IMR-90 (cell line): Measurements from ENCODE around the gene SLC19A1. TPM values are rescaled to one million over a fixed set of nuclear protein-coding genes. Genes with fewer than 3 reads are reported as not detected.

Experiments used
- ATAC-seq: fragments of 200-7000 bp; cut with Tn5 transposase; 2 replicates; pipeline ENCODE4 v1.9.1; 2020; ENCODE audit warnings: low read depth, mild to moderate bottlenecking, moderate library complexity
- BruUV-seq: library from RNA; stranded (reverse); fragments of 400-500 nt; replicated peaks from 2 replicates; lab custom pipeline; 2021; lab: Mats Ljungman, UMichigan
- CTCF ChIA-PET: fragments of 300-600 bp; formaldehyde crosslinking; extraction: SDS; loops from one replicate; lab custom pipeline; 2021; ENCODE audit warnings: antibody characterized with exemption; lab: Yijun Ruan, JAX
- POLR2A ChIA-PET: fragments of 300-600 bp; sonication (Branson Sonifier 250); formaldehyde crosslinking; loops from one replicate; lab custom pipeline; 2022; ENCODE audit warnings: antibody characterized with exemption; ENCODE audit not compliant: unreplicated experiment; lab: Charles Lee
- DNase-seq: peaks from one replicate; pipeline ENCODE4 v3.0.0; 2013
- H2AFZ ChIP-seq: replicated peaks from 2 replicates; pipeline ENCODE3; 2013; ENCODE audit warnings: low read length, mild to moderate bottlenecking; ENCODE audit not compliant: poor library complexity
- H2AK5ac ChIP-seq: 2 replicates; pipeline ENCODE4 v1.6.1; 2013; ENCODE audit warnings: low read depth, low read length, inconsistent platforms
- H2AK9ac ChIP-seq: replicated peaks from 2 replicates; pipeline ENCODE3; 2013; ENCODE audit warnings: mild to moderate bottlenecking, low read depth, low read length, moderate library complexity; ENCODE audit not compliant: poor library complexity
- H2BK120ac ChIP-seq: 2 replicates; pipeline ENCODE4 v1.6.1; 2013; ENCODE audit warnings: low read depth, low read length, inconsistent platforms
- H2BK15ac ChIP-seq: 3 replicates; pipeline ENCODE4 v1.6.1; 2013; ENCODE audit warnings: low read depth, low read length, inconsistent platforms
- H2BK20ac ChIP-seq: 2 replicates; pipeline ENCODE4 v1.6.1; 2013; ENCODE audit warnings: low read depth, mild to moderate bottlenecking, inconsistent platforms, low read length, moderate library complexity
- H2BK5ac ChIP-seq: 2 replicates; pipeline ENCODE4 v1.6.1; 2013; ENCODE audit warnings: mild to moderate bottlenecking, low read depth, low read length, inconsistent platforms; ENCODE audit not compliant: poor library complexity, severe bottlenecking
- H3K14ac ChIP-seq: replicated peaks from 2 replicates; pipeline ENCODE4 v1.6.1; 2013; ENCODE audit warnings: low read depth, low read length, inconsistent platforms
- H3K18ac ChIP-seq: 2 replicates; pipeline ENCODE4 v1.6.1; 2013; ENCODE audit warnings: low read depth, low read length, control low read depth
- H3K23ac ChIP-seq: 2 replicates; pipeline ENCODE4 v1.6.1; 2013; ENCODE audit warnings: low read depth, low read length, inconsistent platforms
- H3K27ac ChIP-seq: 2 replicates; pipeline ENCODE4 v1.5.1; 2013; ENCODE audit warnings: mild to moderate bottlenecking, control low read depth, low read length; ENCODE audit not compliant: insufficient read depth
- H3K27me3 ChIP-seq: 2 replicates; pipeline ENCODE4 v1.6.1; 2013; ENCODE audit warnings: low read length; ENCODE audit not compliant: control insufficient read depth, insufficient read depth
- H3K36me3 ChIP-seq: 2 replicates; pipeline ENCODE4 v1.6.1; 2013; ENCODE audit warnings: low read length, mixed read lengths; ENCODE audit not compliant: control insufficient read depth, insufficient read depth
- H3K4ac ChIP-seq: 2 replicates; pipeline ENCODE4 v1.6.1; 2013; ENCODE audit warnings: low read depth, low read length, inconsistent platforms
- H3K4me1 ChIP-seq: 2 replicates; pipeline ENCODE4 v1.6.1; 2013; ENCODE audit warnings: low read length, mixed read lengths; ENCODE audit not compliant: control insufficient read depth, insufficient read depth
- H3K4me2 ChIP-seq: 2 replicates; pipeline ENCODE4 v1.6.1; 2013; ENCODE audit warnings: low read depth, mild to moderate bottlenecking, control low read depth, low read length, moderate library complexity
- H3K4me3 ChIP-seq: 2 replicates; pipeline ENCODE4 v1.5.1; 2013; ENCODE audit warnings: low read depth, mild to moderate bottlenecking, control low read depth, low read length, moderate library complexity; ENCODE audit not compliant: insufficient read depth
- H3K56ac ChIP-seq: 2 replicates; pipeline ENCODE4 v1.6.1; 2013; ENCODE audit warnings: low read length, inconsistent platforms; ENCODE audit not compliant: insufficient read depth; ENCODE audit errors: extremely low read depth
- H3K79me1 ChIP-seq, 2 experiments: 2 replicates each; pipeline ENCODE4 v1.6.1; 2013; ENCODE audit warnings: low read length in 2 of 2, inconsistent platforms in 1 of 2, low read depth in 1 of 2
- H3K9ac ChIP-seq: 2 replicates; pipeline ENCODE4 v1.6.1; 2013; ENCODE audit warnings: low read depth, low read length, control low read depth
- H3K9me1 ChIP-seq: 2 replicates; pipeline ENCODE4 v1.6.1; 2013; ENCODE audit warnings: low read length, inconsistent platforms; ENCODE audit not compliant: insufficient read depth
- H3K9me3 ChIP-seq: 2 replicates; pipeline ENCODE4 v1.6.1; 2013; ENCODE audit warnings: low read length; ENCODE audit not compliant: control insufficient read depth, insufficient read depth
- H4K20me1 ChIP-seq: 2 replicates; pipeline ENCODE4 v1.6.1; 2013; ENCODE audit warnings: low read length, inconsistent platforms; ENCODE audit not compliant: insufficient read depth
- H4K5ac ChIP-seq: 2 replicates; pipeline ENCODE4 v1.6.1; 2013; ENCODE audit warnings: mild to moderate bottlenecking, low read depth, low read length, control low read depth
- H4K8ac ChIP-seq, 2 experiments: 2 replicates each; pipeline ENCODE4 v1.6.1; 2013; ENCODE audit warnings: low read depth in 2 of 2, low read length in 2 of 2, control low read depth in 1 of 2, inconsistent platforms in 1 of 2
- H4K91ac ChIP-seq: 2 replicates; pipeline ENCODE4 v1.6.1; 2013; ENCODE audit warnings: low read depth, low read length, inconsistent platforms; ENCODE audit not compliant: insufficient read depth
- CEBPB ChIP-seq: IDR thresholded peaks from 2 replicates; pipeline ENCODE4 v1.6.1; 2012; ENCODE audit warnings: low read depth, low read length, improper control_type of control experiment
- CHD1 ChIP-seq: IDR thresholded peaks from 2 replicates; pipeline ENCODE4 v1.6.1; 2012; ENCODE audit warnings: low read depth, low read length, improper control_type of control experiment
- MAZ ChIP-seq: IDR thresholded peaks from 2 replicates; pipeline ENCODE4 v1.6.1; 2012; ENCODE audit warnings: low read depth, mild to moderate bottlenecking, low read length, improper control_type of control experiment, moderate library complexity, borderline replicate concordance
- MXI1 ChIP-seq: IDR thresholded peaks from 2 replicates; pipeline ENCODE4 v1.6.1; 2012; ENCODE audit warnings: low read depth, mild to moderate bottlenecking, low read length, moderate library complexity, borderline replicate concordance
- POLR2A ChIP-seq: IDR thresholded peaks from 2 replicates; pipeline ENCODE4 v1.6.1; 2012; ENCODE audit warnings: mild to moderate bottlenecking, low read depth, low read length
- RAD21 ChIP-seq: IDR thresholded peaks from 2 replicates; pipeline ENCODE4 v1.6.1; 2012; ENCODE audit warnings: low read length, improper control_type of control experiment
- RCOR1 ChIP-seq: IDR thresholded peaks from 2 replicates; pipeline ENCODE4 v1.6.1; 2012; ENCODE audit warnings: mild to moderate bottlenecking, low read length, improper control_type of control experiment; ENCODE audit not compliant: insufficient replicate concordance
- RFX5 ChIP-seq: IDR thresholded peaks from 2 replicates; pipeline ENCODE4 v1.8.0; 2012; ENCODE audit warnings: low read depth, mild to moderate bottlenecking, low read length, moderate library complexity
- WGBS, 2 experiments: methylation state at CpG; one replicate each; pipeline versions ENCODE4 v1.1.5 to v1.1.7; 2013; ENCODE audit warnings: missing lambda C conversion rate in 2 of 2; ENCODE audit not compliant: insufficient read length in 1 of 2; ENCODE audit errors: extremely low coverage in 2 of 2; 5-methylcytosine and 5-hydroxymethylcytosine counted together
- dilution Hi-C: fragments of 300-500 bp; cut with HindIII; formaldehyde crosslinking; loops from one replicate; pipeline ENCODE4 v1.14.3; 2018; ENCODE audit warnings: low sequenced_read_pairs; ENCODE audit not compliant: unreplicated experiment
- in situ Hi-C: fragments of 300-500 bp; cut with MboI; formaldehyde crosslinking; loops from 3 replicates; pipeline ENCODE4 v1.14.3; 2019; ENCODE audit warnings: low sequenced_read_pairs, inconsistent platforms, mixed read lengths
- intact Hi-C: fragments of 100-400 bp; cut with micrococcal nuclease; formaldehyde crosslinking; loops from 2 replicates; pipeline ENCODE4 v1.10.0; 2022
- polyA plus RNA-seq, 3 experiments: library from polyadenylated mRNA; depleted of rRNA; stranded (reverse); fragments of >200 nt; gene quantifications; 2 replicates each; pipeline ENCODE4 v1.2.3, GENCODE V29; 2012; ENCODE audit warnings: low replicate concordance in 1 of 3
- total RNA-seq: library from RNA; depleted of rRNA; stranded (reverse); fragments of >200 nt; gene quantifications from 2 replicates; pipeline ENCODE4 v1.2.3, GENCODE V29; 2012
- TF ChIP-seq, protein P1 (sequence below): conservative IDR thresholded peaks from 2 replicates; pipeline ENCODE4 v1.5.1; 2012; ENCODE audit warnings: mild to moderate bottlenecking, low read depth, low read length, improper control_type of control experiment

The SLC19A1 gene
- total and polyA plus RNA-seq, 2 of the 4 experiments (the other 2 are of a cell fraction): 2.2 to 16.2 TPM

DNA sequence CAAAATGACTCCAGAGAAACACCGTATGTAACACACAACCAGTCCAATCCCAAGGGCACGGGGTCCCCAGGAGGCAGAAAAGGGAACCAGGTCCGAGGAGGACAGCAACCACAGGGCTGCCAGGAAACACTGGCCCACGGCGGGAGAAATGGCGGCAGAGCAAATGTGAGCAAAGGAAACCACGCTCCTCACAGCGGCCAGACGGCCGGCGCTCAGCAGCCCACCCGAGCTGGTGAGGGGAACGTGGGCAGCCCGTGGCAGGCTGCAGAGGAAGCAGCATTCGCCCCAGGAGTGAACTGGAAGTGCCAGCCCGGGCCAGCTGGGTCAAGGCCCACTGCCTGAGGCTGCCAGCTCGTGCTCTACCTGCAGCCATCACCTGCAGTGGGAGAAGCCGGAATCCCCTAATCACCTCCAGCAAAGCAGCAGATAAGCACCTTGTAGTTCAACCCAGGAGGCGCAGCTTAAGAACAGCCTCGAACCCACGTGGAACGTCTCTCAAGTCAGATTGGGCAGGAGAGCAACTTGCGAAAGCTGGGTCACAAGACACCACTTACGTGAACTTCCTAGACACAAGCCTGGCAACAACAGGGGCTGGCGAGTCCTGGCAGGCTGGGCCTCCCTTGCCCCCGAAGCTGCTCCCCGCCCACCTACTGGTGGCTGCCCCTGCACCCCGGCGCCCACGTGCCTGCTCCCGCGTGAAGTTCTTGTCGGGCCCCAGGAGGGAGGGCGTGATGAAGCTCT, 6.7 kb downstream of the SLC19A1 start:
- no peak overlapping the region for H4K91ac ChIP-seq

More for the DNA sequence above, 6.7 kb downstream of the SLC19A1 start:
- intact Hi-C loops: no loop called here
- ChIA-PET POLR2A (no interaction called here), CTCF (no interaction called here)
- Histone ChIP-seq H2AK9ac (peak overlapping the region; percentile 65), H2BK20ac (no peak overlapping the region), H3K56ac (no peak overlapping the region), H2BK15ac (no peak overlapping the region), H3K4me3 (no peak overlapping the region), H2AK5ac (no peak overlapping the region), H3K18ac (no peak overlapping the region), H4K20me1 (peaks cover 13% of the 10 kb centered on the region; the same call in 1 of the 2 replicates), H3K4me2 (no peak overlapping the region), H3K14ac (no peak overlapping the region), H2AFZ (no peak overlapping the region), H3K4ac (no peak overlapping the region), H3K27ac (no peak overlapping the region), H4K5ac (no peak overlapping the region), H3K9me1 (0 out of 2 replicates have a peak, but pooled peaks cover 5% of the 10 kb centered on the region), H3K4me1 (peaks cover 4% of the 10 kb centered on the region), H3K27me3 (no peaks in the 10 kb centered on the region), H2BK5ac (no peak overlapping the region), H3K36me3 (peaks cover 9% of the 10 kb centered on the region), H4K8ac (no peak overlapping the region), H3K79me1 (peaks cover 12 to 21% of the 10 kb centered on the region in 2 experiments; a peak in 3 of 4 replicates), H3K9me3 (no peaks in the 10 kb centered on the region), H2BK120ac (no peak overlapping the region), H3K23ac (no peak overlapping the region), H3K9ac (no peak overlapping the region)
- in situ Hi-C loops: no loop called here
- dilution Hi-C loops: no loop called here
- no peak for TF ChIP-seq MAZ
- no peak for TF ChIP-seq RFX5
- TF ChIP-seq, protein P1, sequence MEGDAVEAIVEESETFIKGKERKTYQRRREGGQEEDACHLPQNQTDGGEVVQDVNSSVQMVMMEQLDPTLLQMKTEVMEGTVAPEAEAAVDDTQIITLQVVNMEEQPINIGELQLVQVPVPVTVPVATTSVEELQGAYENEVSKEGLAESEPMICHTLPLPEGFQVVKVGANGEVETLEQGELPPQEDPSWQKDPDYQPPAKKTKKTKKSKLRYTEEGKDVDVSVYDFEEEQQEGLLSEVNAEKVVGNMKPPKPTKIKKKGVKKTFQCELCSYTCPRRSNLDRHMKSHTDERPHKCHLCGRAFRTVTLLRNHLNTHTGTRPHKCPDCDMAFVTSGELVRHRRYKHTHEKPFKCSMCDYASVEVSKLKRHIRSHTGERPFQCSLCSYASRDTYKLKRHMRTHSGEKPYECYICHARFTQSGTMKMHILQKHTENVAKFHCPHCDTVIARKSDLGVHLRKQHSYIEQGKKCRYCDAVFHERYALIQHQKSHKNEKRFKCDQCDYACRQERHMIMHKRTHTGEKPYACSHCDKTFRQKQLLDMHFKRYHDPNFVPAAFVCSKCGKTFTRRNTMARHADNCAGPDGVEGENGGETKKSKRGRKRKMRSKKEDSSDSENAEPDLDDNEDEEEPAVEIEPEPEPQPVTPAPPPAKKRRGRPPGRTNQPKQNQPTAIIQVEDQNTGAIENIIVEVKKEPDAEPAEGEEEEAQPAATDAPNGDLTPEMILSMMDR: no peak
- TF ChIP-seq POLR2A: no peak
- TF ChIP-seq MXI1: no peak
- TF ChIP-seq RCOR1: no peak
- no peak for TF ChIP-seq CEBPB
- TF ChIP-seq CHD1: no peak
- no peak for TF ChIP-seq RAD21
- ATAC-seq: no peak
- DNase-seq: no peak
- BruUV-seq: no TSS peak
- WGBS, 2 experiments: 91% methylated on average over 18 of the region's 34 CpGs; no CpG with 5 or more reads in 1 of the 2 experiments
